ENCODE data around the gene CTNNA3. TPM values are rescaled to one million over a fixed set of nuclear protein-coding genes. Genes with fewer than 3 reads are reported as not detected.

The CTNNA3 gene
- total RNA-seq, 1 donor from 2014 or later, result 159 TPM

GRCh38 chr10:67171970-67172369 lies 524.0 kb downstream of the CTNNA3 start:
- no peak for DNase-seq
- H3K9me3 ChIP-seq (replicated peaks), result peaks cover 28% of the 10 kb centered on the region
- no peak overlapping the region for H3K4me3 ChIP-seq
- no peak for TF ChIP-seq CTCF (IDR thresholded peaks at IDR 0.05; ENCODE audit: borderline replicate concordance)
- no peak overlapping the region for H3K27ac ChIP-seq (replicated peaks)
- H3K36me3 ChIP-seq, result no peaks in the 10 kb centered on the region
- intact Hi-C loops (cut with micrococcal nuclease), result no loop called here
- no peaks in the 10 kb centered on the region for H3K27me3 ChIP-seq (ENCODE audit: low read depth)
- H3K4me1 ChIP-seq, result no peaks in the 10 kb centered on the region

GRCh38 chr10:67156239-67156638 lies 539.8 kb downstream of the CTNNA3 start:
- no peaks in the 10 kb centered on the region for H3K27me3 ChIP-seq (ENCODE audit: low read depth)
- intact Hi-C loops (cut with micrococcal nuclease), result no loop called here
- H3K9me3 ChIP-seq (replicated peaks), result peaks cover 6% of the 10 kb centered on the region
- DNase-seq, result no peak
- no peaks in the 10 kb centered on the region for H3K36me3 ChIP-seq
- H3K27ac ChIP-seq (replicated peaks), result no peak overlapping the region
- no peak overlapping the region for H3K4me3 ChIP-seq
- no peaks in the 10 kb centered on the region for H3K4me1 ChIP-seq
- no peak for TF ChIP-seq CTCF (IDR thresholded peaks at IDR 0.05; ENCODE audit: borderline replicate concordance)

GRCh38 chr10:67151471-67151870 lies 544.5 kb downstream of the CTNNA3 start:
- no peaks in the 10 kb centered on the region for H3K9me3 ChIP-seq (replicated peaks)
- DNase-seq, result no peak
- TF ChIP-seq CTCF (IDR thresholded peaks at IDR 0.05; ENCODE audit: borderline replicate concordance), result no peak
- H3K27me3 ChIP-seq (ENCODE audit: low read depth), result no peaks in the 10 kb centered on the region
- no peaks in the 10 kb centered on the region for H3K36me3 ChIP-seq
- intact Hi-C loops (cut with micrococcal nuclease), result no loop called here
- no peak overlapping the region for H3K27ac ChIP-seq (replicated peaks)
- no peaks in the 10 kb centered on the region for H3K4me1 ChIP-seq
- no peak overlapping the region for H3K4me3 ChIP-seq

GRCh38 chr10:67144530-67144929 lies 551.5 kb downstream of the CTNNA3 start:
- no peaks in the 10 kb centered on the region for H3K9me3 ChIP-seq (replicated peaks)
- H3K36me3 ChIP-seq, result no peaks in the 10 kb centered on the region
- no peak overlapping the region for H3K4me3 ChIP-seq
- H3K27ac ChIP-seq (replicated peaks), result no peak overlapping the region
- no peak for DNase-seq
- H3K4me1 ChIP-seq, result peaks cover 9% of the 10 kb centered on the region
- intact Hi-C loops (cut with micrococcal nuclease), result no loop called here
- H3K27me3 ChIP-seq (ENCODE audit: low read depth), result no peaks in the 10 kb centered on the region
- TF ChIP-seq CTCF (IDR thresholded peaks at IDR 0.05; ENCODE audit: borderline replicate concordance), result no peak

- no peaks in the 10 kb centered on the region for H3K27me3 ChIP-seq (ENCODE audit: low read depth)
- no peak overlapping the region for H3K4me3 ChIP-seq
- intact Hi-C loops (cut with micrococcal nuclease), result no loop called here
- no peak overlapping the region for H3K27ac ChIP-seq (replicated peaks)
- H3K36me3 ChIP-seq, result no peaks in the 10 kb centered on the region
- TF ChIP-seq CTCF (IDR thresholded peaks at IDR 0.05; ENCODE audit: borderline replicate concordance), result no peak
- peaks cover 9% of the 10 kb centered on the region for H3K4me1 ChIP-seq
- DNase-seq, result no peak
- H3K9me3 ChIP-seq (replicated peaks), result no peaks in the 10 kb centered on the region
Measured at GRCh38 chr10:67141300-67141699, 554.7 kb downstream of the CTNNA3 start.

GRCh38 chr10:67140641-67141040 lies 555.4 kb downstream of the CTNNA3 start:
- H3K36me3 ChIP-seq, result no peaks in the 10 kb centered on the region
- no peak for TF ChIP-seq CTCF (IDR thresholded peaks at IDR 0.05; ENCODE audit: borderline replicate concordance)
- H3K4me3 ChIP-seq, result no peak overlapping the region
- no peaks in the 10 kb centered on the region for H3K27me3 ChIP-seq (ENCODE audit: low read depth)
- no peak for DNase-seq
- intact Hi-C loops (cut with micrococcal nuclease), result no loop called here
- H3K27ac ChIP-seq (replicated peaks), result no peak overlapping the region
- H3K4me1 ChIP-seq, result peaks cover 9% of the 10 kb centered on the region
- no peaks in the 10 kb centered on the region for H3K9me3 ChIP-seq (replicated peaks)
